B cell (primary cell): ENCODE results near the gene FARSB. TPM values are rescaled to one million over a fixed set of nuclear protein-coding genes. Genes with fewer than 3 reads are reported as not detected.

Experiments used
- ATAC-seq: fragments of 200-7000 bp; cut with Tn5 transposase; one replicate; pipeline ENCODE4 v1.10.0; 2021; ENCODE audit warnings: low read depth, mild to moderate bottlenecking, moderate number of reproducible peaks, moderate library complexity
- CTCF ChIA-PET: fragments of 350-600 bp; sonication (Branson Sonifier 250); formaldehyde crosslinking; loops from one replicate; lab custom pipeline; 2021; ENCODE audit warnings: antibody characterized with exemption, inconsistent platforms; lab: Charles Lee
- POLR2A ChIA-PET: fragments of 350-600 bp; sonication (Branson Sonifier 250); formaldehyde crosslinking; loops from one replicate; lab custom pipeline; 2021; ENCODE audit warnings: antibody characterized with exemption; lab: Charles Lee
- DNase-seq: peaks from one replicate; pipeline ENCODE4 v3.0.0; 2013
- H2AFZ ChIP-seq: 2 replicates; pipeline ENCODE4 v1.6.1; 2012; ENCODE audit warnings: mild to moderate bottlenecking, low read depth, low read length; ENCODE audit not compliant: insufficient read depth, poor library complexity, severe bottlenecking
- H3K27ac ChIP-seq, 2 donors: 1 replicate in 1 of 2; 2 replicates in 1 of 2; pipeline ENCODE4 v1.5.1; 2012 to 2013; ENCODE audit warnings: low read length in 2 of 2, mild to moderate bottlenecking in 2 of 2, moderate library complexity in 1 of 2
- H3K27me3 ChIP-seq, 4 experiments: fragments of 200-600 bp in 1 of 4; sonication (generic) in 1 of 4; replicated peaks in 1 of 4; 1 replicate in 2 of 4; 2 replicates in 2 of 4; pipeline versions ENCODE4 v1.6.1 to v1.7.0; 2013 to 2016; ENCODE audit warnings: low read length in 3 of 4, mild to moderate bottlenecking in 2 of 4, mixed read lengths in 1 of 4, moderate library complexity in 1 of 4; ENCODE audit not compliant: insufficient read depth in 4 of 4, control insufficient read depth in 3 of 4; ENCODE audit errors: control extremely low read depth in 1 of 4
- H3K36me3 ChIP-seq, 2 experiments: replicated peaks in 1 of 2; 1 replicate in 1 of 2; 2 replicates in 1 of 2; pipeline versions ENCODE4 v1.6.1 to v1.7.1; 2013; ENCODE audit warnings: low read length in 1 of 2; ENCODE audit not compliant: insufficient read depth in 2 of 2, control insufficient read depth in 1 of 2; ENCODE audit errors: control extremely low read depth in 1 of 2, extremely low read depth in 1 of 2
- H3K4me1 ChIP-seq, 2 donors: fragments of 200-600 bp in 1 of 2; sonication (generic) in 1 of 2; 1 replicate in 1 of 2; 2 replicates in 1 of 2; pipeline versions ENCODE4 v1.5.1 to v1.6.1; 2013 to 2017; ENCODE audit warnings: low read length in 2 of 2; ENCODE audit not compliant: control insufficient read depth in 2 of 2, insufficient read depth in 2 of 2
- H3K4me2 ChIP-seq: replicated peaks from 2 replicates; pipeline ENCODE3; 2012; ENCODE audit warnings: mild to moderate bottlenecking, low read depth, low read length; ENCODE audit not compliant: poor library complexity, severe bottlenecking
- H3K4me3 ChIP-seq, 5 experiments: fragments of 200-600 bp in 1 of 5; sonication (generic) in 1 of 5; 1 replicate in 3 of 5; 2 replicates in 2 of 5; pipeline versions ENCODE4 v1.5.1 to v1.7.0; 2011 to 2016; ENCODE audit warnings: low read length in 4 of 5, mild to moderate bottlenecking in 4 of 5, low read depth in 2 of 5, control low read depth in 1 of 5, moderate library complexity in 1 of 5; ENCODE audit not compliant: insufficient read depth in 1 of 5; ENCODE audit errors: control extremely low read depth in 1 of 5, extremely low read depth in 1 of 5
- H3K79me2 ChIP-seq: fragments of 200-600 bp; sonication (generic); one replicate; pipeline ENCODE4 v1.6.0; 2016; ENCODE audit warnings: low read length; ENCODE audit not compliant: control insufficient read depth, insufficient read depth
- H3K9ac ChIP-seq: fragments of 200-600 bp; sonication (generic); 2 replicates; pipeline ENCODE4 v1.6.1; 2017; ENCODE audit warnings: mild to moderate bottlenecking, low read length, moderate library complexity
- H3K9me3 ChIP-seq, 3 donors: one replicate each; pipeline versions ENCODE4 v1.6.1 to v1.7.1; 2013; ENCODE audit warnings: low read length in 2 of 3; ENCODE audit not compliant: control insufficient read depth in 2 of 3, insufficient read depth in 1 of 3; ENCODE audit errors: control extremely low read depth in 1 of 3
- H4K20me1 ChIP-seq: 2 replicates; pipeline ENCODE4 v1.6.0; 2012; ENCODE audit warnings: mild to moderate bottlenecking, low read length; ENCODE audit not compliant: insufficient read depth, control insufficient read depth, poor library complexity, severe bottlenecking
- H3K27ac Mint-ChIP-seq: one replicate; pipeline ENCODE4 v1.8.0; 2021; ENCODE audit warnings: mixed read lengths
- H3K27me3 Mint-ChIP-seq: one replicate; pipeline ENCODE4 v1.8.0; 2021; ENCODE audit warnings: mixed read lengths
- H3K4me1 Mint-ChIP-seq: one replicate; pipeline ENCODE4 v1.8.0; 2021; ENCODE audit warnings: mixed read lengths
- H3K4me3 Mint-ChIP-seq: one replicate; pipeline ENCODE4 v1.8.0; 2021; ENCODE audit warnings: mixed read lengths
- H3K9me3 Mint-ChIP-seq: one replicate; pipeline ENCODE4 v1.8.0; 2022; ENCODE audit warnings: mixed read lengths; ENCODE audit not compliant: insufficient read depth
- CTCF ChIP-seq: fragments of 200-600 bp; IDR thresholded peaks from one replicate; pipeline ENCODE4 v1.8.0; 2022; ENCODE audit warnings: antibody characterized with exemption, mild to moderate bottlenecking
- EZH2 ChIP-seq: IDR thresholded peaks from 2 replicates; pipeline ENCODE4 v1.6.1; 2012; ENCODE audit warnings: borderline replicate concordance, low read depth, mild to moderate bottlenecking, moderate library complexity, low read length; ENCODE audit not compliant: insufficient read depth, poor library complexity, severe bottlenecking
- WGBS: methylation state at CpG from one replicate; pipeline ENCODE4 v1.1.5; 2013; ENCODE audit warnings: missing lambda C conversion rate; ENCODE audit not compliant: insufficient coverage; 5-methylcytosine and 5-hydroxymethylcytosine counted together
- intact Hi-C: fragments of 100-400 bp; cut with micrococcal nuclease; formaldehyde crosslinking; loops from one replicate; pipeline ENCODE4 v1.10.0; 2022
- polyA plus RNA-seq: library from polyadenylated mRNA; depleted of rRNA; stranded (reverse); fragments of >200 nt; gene quantifications from 2 replicates; pipeline ENCODE4 v1.2.3, GENCODE V29; 2012
- total RNA-seq, 2 donors: library from RNA; stranded (reverse); fragments of 120-200 nt in 1 of 2; gene quantifications; 1 replicate in 1 of 2; 2 replicates in 1 of 2; pipeline versions ENCODE4 v1.2.3 to v1.2.4, GENCODE V29; 2013 to 2022

Gene FARSB
- total and polyA plus RNA-seq, 2 donors (not counting 1 experiment from before 2014, with no cell fraction given), result 9.2 to 10.2 TPM

- Histone ChIP-seq H3K79me2 (no peaks in the 10 kb centered on the region), H3K36me3 (peaks cover 0 to 7% of the 10 kb centered on the region in 2 experiments), H3K4me3 (no peak overlapping the region), H2AFZ (no peak overlapping the region), H3K4me1 (no peaks in the 10 kb centered on the region), H3K9me3 (peaks cover 0 to 7% (median 0%) of the 10 kb centered on the region in 3 donors), H3K4me2 (no peak overlapping the region), H4K20me1 (no peaks in the 10 kb centered on the region), H3K9ac (no peak overlapping the region), H3K27ac (no peak overlapping the region), H3K27me3 (no peaks in the 10 kb centered on the region)
- CTCF ChIA-PET, result interaction anchor here (0.7 to 2.2 kb wide), 3 partner anchors 43 to 265 kb away, joined by 3 to 5 read pairs (median 4); no protein-coding TSS in a partner anchor
- intact Hi-C loops, result no loop called here
- peaks cover 6% of the 10 kb centered on the region for H3K4me1 Mint-ChIP-seq
- DNase-seq (no peak), ATAC-seq (no peak)
- TF ChIP-seq EZH2, result no peak
- no peak for TF ChIP-seq CTCF
- POLR2A ChIA-PET, result no interaction called here
- no peak overlapping the region for H3K4me3 Mint-ChIP-seq
- H3K9me3 Mint-ChIP-seq, result no peaks in the 10 kb centered on the region
- no peaks in the 10 kb centered on the region for H3K27me3 Mint-ChIP-seq
- H3K27ac Mint-ChIP-seq, result no peak overlapping the region
Measured at GRCh38 chr2:222582928-222583327, 73.0 kb downstream of the FARSB start.

- H3K36me3 ChIP-seq, result peaks cover 8 to 9% of the 10 kb centered on the region in 2 experiments
- H3K4me2 ChIP-seq, result no peak overlapping the region
- no peaks in the 10 kb centered on the region for H3K27me3 ChIP-seq
- intact Hi-C loops, result no loop called here
- H3K79me2 ChIP-seq, result no peaks in the 10 kb centered on the region
- no peaks in the 10 kb centered on the region for H3K27me3 Mint-ChIP-seq
- no peak overlapping the region for H3K4me3 Mint-ChIP-seq
- ATAC-seq (no peak), DNase-seq (no peak)
- CTCF ChIA-PET, result no interaction called here
- H3K27ac ChIP-seq, result no peak overlapping the region
- TF ChIP-seq EZH2, result no peak
- no peak for TF ChIP-seq CTCF
- no peak overlapping the region for H3K9ac ChIP-seq
- H3K9me3 Mint-ChIP-seq, result no peaks in the 10 kb centered on the region
- 86% methylated on average over 2 of the region's 3 CpGs for WGBS
- no peaks in the 10 kb centered on the region for H3K9me3 ChIP-seq
- no peaks in the 10 kb centered on the region for H4K20me1 ChIP-seq
- H3K4me1 Mint-ChIP-seq, result peaks cover 6% of the 10 kb centered on the region
- H2AFZ ChIP-seq, result no peak overlapping the region
- no peaks in the 10 kb centered on the region for H3K4me1 ChIP-seq
- POLR2A ChIA-PET, result no interaction called here
- H3K27ac Mint-ChIP-seq, result no peak overlapping the region
- H3K4me3 ChIP-seq, result no peak overlapping the region
Measured at GRCh38 chr2:222577341-222577740, 78.6 kb downstream of the FARSB start.
